ENCODE data around the gene SLC49A3.

Gene SLC49A3

GRCh38 chr4:666436-666810, 22.5 kb downstream of the SLC49A3 start:
- no peak for DNase-seq (ENCODE audit: low spot score)

- no peak for DNase-seq (ENCODE audit: low spot score)
These were observed 23.1 kb downstream of the SLC49A3 start for GRCh38 chr4:665751-666435.

- DNase-seq (ENCODE audit: low spot score): no peak
These were observed 23.6 kb downstream of the SLC49A3 start for GRCh38 chr4:665381-665750.

GRCh38 chr4:664713-665231, 24.2 kb downstream of the SLC49A3 start:
- no peak for DNase-seq (ENCODE audit: low spot score)

GRCh38 chr4:663438-664428, 25.2 kb downstream of the SLC49A3 start:
- peak; percentile 75 for DNase-seq (ENCODE audit: low spot score)

GRCh38 chr4:663046-663437, 25.9 kb downstream of the SLC49A3 start:
- DNase-seq (ENCODE audit: low spot score): no peak

GRCh38 chr4:661881-662761, 26.8 kb downstream of the SLC49A3 start:
- DNase-seq (ENCODE audit: low spot score): no peak

GRCh38 chr4:661231-661630, 27.7 kb downstream of the SLC49A3 start:
- no peak for DNase-seq (ENCODE audit: low spot score)

- no peak for DNase-seq (ENCODE audit: low spot score)
These were observed 28.6 kb downstream of the SLC49A3 start for GRCh38 chr4:660401-660800.

GRCh38 chr4:659851-660250, 29.1 kb downstream of the SLC49A3 start:
- DNase-seq (ENCODE audit: low spot score): no peak

GRCh38 chr4:658681-659667, 30.0 kb downstream of the SLC49A3 start:
- no peak for DNase-seq (ENCODE audit: low spot score)

GRCh38 chr4:657834-658667, 30.9 kb downstream of the SLC49A3 start:
- DNase-seq (ENCODE audit: low spot score): no peak

GRCh38 chr4:657338-657833, 31.6 kb downstream of the SLC49A3 start:
- DNase-seq (ENCODE audit: low spot score): no peak

GRCh38 chr4:656436-657337, 32.3 kb downstream of the SLC49A3 start:
- DNase-seq (ENCODE audit: low spot score): no peak

- no peak for DNase-seq (ENCODE audit: low spot score)
These were observed 33.3 kb downstream of the SLC49A3 start for GRCh38 chr4:655464-656151.

GRCh38 chr4:654871-655463, 34.0 kb downstream of the SLC49A3 start:
- DNase-seq (ENCODE audit: low spot score): no peak

- DNase-seq (ENCODE audit: low spot score): no peak
These were observed 34.5 kb downstream of the SLC49A3 start for GRCh38 chr4:654503-654845.
